GM21526 (cell line): Measurements from ENCODE around the gene RHBDD1.
"Not testable (repeated sequence)": the region's sequence is repeated elsewhere in the genome, so short reads cannot be mapped to it uniquely, and the experiment has no call there.

Experiments
- ATAC-seq: cut with Tn5 transposase; IDR thresholded peaks from one replicate; pipeline ENCODE4 v1.9.1; 2021; ENCODE audit warnings: moderate library complexity; ENCODE audit not compliant: unreplicated experiment, low FRiP score

The RHBDD1 gene

GRCh38 chr2:226839951-226840350, 4.1 kb downstream of the RHBDD1 start:
- no peak for ATAC-seq

DNA sequence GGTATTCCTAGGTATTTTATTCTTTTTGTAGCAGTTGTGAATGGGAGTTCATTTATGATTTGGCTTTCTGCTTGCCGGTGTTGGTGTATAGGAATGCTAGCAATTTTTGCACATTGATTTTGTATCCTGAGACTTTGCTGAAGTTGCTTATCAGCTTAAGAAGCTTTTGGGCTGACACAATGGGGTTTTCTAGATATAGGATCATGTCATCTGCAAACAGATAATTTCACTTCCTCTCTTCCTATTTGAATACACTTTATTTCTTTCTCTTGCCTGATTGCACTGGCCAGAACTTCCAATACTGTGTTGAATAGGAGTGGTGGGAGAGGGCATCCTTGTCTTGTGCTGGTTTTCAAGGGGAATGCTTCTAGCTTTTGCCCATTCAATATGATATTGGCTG, 7.1 kb downstream of the RHBDD1 start:
- not testable (repeated sequence) for ATAC-seq

DNA sequence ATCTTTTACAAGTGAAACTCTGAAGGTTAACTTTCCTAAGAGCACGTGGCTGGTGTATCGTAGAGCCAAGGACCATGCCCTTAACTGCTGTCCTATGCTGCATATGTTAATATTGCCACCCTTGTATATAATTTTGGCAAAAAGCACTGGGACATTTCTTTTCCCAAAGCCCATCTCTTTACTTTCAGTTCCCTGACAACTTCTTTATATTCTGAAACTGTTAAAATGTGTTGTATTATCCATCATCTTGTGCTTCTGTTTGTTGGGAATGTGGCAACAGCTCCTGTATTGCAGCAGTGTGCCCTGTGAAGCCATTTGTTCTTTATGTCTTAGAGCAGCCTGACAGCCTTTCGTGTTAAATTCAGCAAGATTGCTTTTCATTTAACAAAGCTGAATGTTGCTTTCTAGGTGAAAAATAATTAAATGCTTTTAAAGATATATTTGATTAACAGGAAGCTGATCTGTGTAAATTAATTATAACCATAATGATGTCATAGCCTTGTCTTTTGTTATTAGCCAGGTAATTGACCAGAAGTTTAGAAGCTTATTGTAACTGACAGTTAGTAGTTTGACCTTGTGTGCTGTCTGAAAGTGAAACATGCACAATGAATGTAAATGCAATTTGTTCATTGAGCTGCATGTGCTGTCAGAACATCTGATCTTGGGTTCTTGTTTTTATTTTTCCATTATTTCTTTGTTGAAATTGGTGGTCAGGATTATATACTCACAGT, 9.7 kb downstream of the RHBDD1 start:
- ATAC-seq: peak; percentile 62

- no peak for ATAC-seq
Measured at GRCh38 chr2:226847090-226847489, 11.2 kb downstream of the RHBDD1 start.

- ATAC-seq: no peak
Measured at GRCh38 chr2:226847511-226847910, 11.7 kb downstream of the RHBDD1 start.

DNA sequence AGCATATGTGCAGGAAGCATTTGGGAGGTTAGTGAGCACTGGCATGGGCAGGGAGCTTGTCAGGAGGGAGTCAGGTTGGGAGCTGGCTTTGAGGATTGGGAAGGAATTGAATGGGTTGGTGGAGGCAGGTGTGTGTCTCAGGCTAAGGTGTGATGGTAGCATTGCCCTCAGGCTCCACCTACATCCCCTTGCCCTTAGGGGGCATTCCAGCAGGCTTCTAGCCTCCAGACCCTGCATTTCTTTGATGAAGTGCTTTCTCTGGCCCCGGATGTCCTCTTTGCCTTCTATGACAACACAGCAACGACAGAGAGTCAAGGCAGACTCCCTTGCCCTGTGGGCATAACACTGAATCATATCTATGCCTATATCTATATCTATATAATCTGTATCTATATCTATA, 13.5 kb downstream of the RHBDD1 start:
- no peak for ATAC-seq

DNA sequence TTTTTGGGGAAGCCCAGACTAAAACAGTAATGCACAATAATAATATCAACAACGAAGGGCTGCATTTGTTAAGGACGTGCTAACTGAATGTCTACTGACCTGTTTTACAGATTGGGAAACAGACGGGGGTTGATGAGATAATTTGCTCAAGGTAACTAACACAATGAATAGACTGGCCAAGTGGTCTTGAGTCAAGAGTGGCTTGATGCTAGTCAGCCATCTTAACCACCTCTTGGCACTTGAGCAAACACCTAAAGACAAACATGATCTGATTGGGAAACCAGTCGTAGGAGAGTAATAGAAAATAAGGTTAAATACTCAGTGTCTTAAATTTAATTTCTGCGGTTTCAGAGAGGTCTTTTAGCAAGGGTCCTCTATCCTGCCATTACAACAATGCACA, 14.2 kb downstream of the RHBDD1 start:
- no peak for ATAC-seq

DNA sequence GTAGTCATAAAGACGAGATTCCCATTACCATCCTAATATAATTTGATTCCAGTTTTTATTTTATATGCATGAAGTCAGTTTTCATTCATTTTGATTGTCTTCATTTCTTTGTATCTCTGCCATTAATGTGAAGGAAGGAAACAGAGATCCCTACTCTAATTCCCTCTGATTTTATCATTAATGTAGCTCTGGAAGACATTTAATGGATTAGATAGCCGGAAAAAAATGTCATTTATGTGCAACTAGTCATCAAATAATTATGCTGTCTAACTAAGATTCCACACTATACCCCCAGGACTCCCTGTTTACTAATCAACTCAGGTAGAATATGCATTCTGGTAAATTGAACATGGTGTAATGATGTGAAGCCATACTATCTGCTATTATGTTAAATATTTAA, 19.9 kb downstream of the RHBDD1 start:
- no peak for ATAC-seq

DNA sequence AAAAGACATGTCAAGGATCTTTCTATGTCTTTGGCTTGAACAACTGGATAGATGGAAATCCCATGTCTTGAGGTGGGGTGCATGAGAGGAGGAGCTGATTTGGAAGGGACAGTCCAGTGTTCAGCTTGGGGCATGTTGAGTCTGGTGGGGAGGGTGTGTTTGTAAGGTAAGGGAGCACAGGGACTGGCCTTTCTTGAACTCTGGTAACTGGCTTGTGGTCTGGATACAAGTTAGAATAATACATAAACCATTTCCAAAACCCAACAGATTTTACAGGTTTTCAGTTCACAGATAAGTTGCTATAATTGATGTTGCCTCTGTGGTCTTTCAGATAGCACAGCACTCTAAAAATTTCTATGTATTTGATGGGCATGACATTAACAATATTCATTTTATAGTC, 24.2 kb downstream of the RHBDD1 start:
- ATAC-seq: no peak

- ATAC-seq: peak; percentile 74
Measured at GRCh38 chr2:226862623-226863022, 26.8 kb downstream of the RHBDD1 start.

DNA sequence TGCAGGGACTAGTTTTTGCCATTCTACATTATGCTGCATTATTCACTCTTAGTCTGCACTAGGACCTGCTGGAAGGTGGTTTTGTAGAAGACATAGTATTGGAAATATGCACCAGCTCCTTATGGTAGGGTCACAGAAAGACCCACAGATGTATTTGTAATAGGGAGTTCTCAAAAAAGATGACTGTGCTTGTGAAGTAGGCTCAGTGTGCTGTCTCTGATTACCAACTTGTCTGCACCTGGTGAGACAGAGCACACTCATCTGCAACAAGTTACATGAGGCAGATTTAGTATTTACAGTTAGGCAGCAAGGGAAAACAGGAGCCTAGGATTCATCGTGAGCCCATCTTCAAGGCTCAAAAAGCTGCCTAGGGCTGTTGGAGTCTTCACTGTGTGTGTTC, 29.4 kb downstream of the RHBDD1 start:
- no peak for ATAC-seq

DNA sequence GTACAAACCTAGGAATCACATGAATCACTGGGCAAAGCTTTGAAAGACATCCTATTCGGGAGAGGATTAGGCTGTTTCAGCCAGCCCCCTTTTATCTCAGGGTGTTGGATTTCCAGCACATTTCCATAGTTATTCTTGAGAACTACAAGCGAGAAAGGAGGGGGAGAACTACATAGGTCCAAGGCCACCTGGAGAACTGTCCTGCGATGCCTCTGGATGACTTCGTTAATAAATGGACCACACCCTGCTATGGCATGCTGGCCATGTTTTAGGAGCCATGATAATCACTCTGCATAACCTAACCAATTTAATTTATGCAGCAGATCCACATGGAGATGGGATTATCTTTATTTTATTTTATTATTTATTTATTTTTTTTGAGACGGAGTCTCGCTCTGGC, 29.9 kb downstream of the RHBDD1 start:
- no peak for ATAC-seq

DNA sequence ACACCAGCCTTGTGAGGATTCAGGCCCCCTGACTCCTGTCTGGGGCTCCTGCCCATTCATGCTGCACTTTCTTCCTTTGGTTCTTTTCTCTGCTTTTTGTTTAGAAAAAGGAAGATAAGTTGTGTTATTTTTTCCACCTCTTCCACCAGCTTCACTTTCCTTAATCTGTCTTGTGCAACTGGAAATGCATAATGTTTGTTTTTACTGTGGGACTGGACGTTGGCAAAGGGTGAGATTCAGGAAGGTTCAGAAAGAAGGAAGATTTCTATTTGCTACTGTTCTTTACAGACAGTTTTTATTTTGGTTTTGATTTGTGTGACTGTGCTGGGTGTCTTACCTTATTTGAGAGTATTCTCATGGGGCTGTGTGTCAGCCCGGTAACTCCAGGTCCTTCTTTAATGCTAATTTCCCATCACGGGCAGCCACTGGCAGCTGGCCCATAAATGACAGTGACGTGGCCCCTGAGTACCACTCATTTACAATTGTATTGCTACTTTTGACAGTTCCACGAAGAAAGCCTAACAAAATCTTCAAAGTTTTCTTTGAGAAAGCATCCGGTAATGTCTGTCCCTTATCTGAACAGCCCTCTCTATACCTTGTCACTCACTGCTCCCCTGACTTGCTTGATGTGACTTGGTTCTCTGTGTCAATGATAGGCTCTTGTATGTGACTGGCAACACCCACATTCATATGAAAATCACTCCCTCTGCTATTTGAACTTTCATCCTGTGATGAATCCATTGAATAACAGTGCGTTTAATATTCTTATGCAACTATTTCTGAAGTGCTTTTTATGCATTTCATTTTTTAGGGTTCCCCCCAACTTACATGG, 32.7 kb downstream of the RHBDD1 start:
- ATAC-seq: no peak

DNA sequence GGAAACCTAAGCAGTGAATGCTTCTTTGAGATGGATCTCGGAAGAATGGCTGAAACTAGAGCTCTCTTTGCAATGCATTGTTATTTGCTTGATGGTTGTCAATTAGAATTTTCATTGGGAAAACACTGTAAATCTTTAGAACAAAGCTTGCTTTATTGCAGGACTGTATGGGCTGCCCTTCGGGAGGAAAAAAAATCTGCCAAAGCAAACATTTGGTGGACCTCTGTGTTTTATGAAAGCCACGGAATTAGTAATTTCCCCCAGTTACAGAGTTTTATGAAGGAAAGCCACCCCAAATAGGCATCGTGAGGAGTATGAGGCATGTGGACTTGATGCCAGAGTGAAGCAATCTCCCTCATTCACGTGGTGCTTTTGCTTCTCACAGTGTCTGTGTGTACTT, 33.5 kb downstream of the RHBDD1 start:
- ATAC-seq: no peak

- ATAC-seq: peak; percentile 70
Measured at GRCh38 chr2:226873051-226873620, 37.3 kb downstream of the RHBDD1 start.

GRCh38 chr2:226873826-226874225, 38.0 kb downstream of the RHBDD1 start:
- ATAC-seq: no peak

DNA sequence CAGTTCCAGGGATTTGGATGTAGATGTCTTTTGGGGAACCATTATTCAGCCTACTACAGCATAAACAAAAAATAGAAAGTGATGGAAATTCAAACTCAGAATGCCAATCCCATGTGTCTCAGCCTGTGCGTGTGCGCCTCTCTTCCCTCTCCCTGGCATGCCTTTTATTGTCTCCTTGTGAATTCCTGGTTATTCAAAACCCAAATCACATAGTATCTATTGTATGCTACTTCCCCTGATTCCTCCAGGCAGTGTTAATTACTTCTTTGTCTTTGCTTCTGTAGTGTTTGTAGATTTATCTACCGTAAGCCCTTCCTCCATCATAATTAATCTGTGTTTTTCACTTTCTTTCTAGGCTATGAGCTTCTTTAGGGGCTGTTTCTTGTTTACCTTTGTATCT, 38.9 kb downstream of the RHBDD1 start:
- no peak for ATAC-seq

- no peak for ATAC-seq
Measured at GRCh38 chr2:226875438-226876225, 39.8 kb downstream of the RHBDD1 start.

DNA sequence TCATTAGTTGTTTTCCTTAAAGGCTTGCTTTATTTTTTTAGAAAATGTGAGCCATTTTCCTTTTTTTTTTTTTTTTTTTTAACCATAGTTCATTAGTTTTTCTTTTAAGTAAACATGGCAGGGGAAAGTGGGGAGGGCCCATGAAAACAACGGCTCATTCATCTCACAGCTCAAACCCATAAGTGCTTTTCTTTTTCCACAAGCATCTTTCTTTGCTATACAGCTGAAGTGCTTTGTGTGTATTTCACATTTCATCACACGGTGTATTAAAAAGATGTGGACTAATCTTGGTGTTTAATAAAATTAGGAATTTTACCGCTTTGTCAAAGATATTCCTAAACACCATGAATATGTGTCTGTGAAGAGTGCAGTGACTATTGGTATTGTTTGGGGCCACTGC, 41.6 kb downstream of the RHBDD1 start:
- no peak for ATAC-seq

- no peak for ATAC-seq
Measured at GRCh38 chr2:226881287-226881686, 45.4 kb downstream of the RHBDD1 start.

- no peak for ATAC-seq
Measured at GRCh38 chr2:226882606-226883005, 46.8 kb downstream of the RHBDD1 start.
